Neuronal stem cell (in vitro differentiated cells): ENCODE measurements around the gene OR2T4.

Experiments
- DNase-seq: peaks from one replicate; pipeline ENCODE4 v3.0.0-alpha.2; 2013; ENCODE audit warnings: low spot score
- H2AFZ ChIP-seq: one replicate; pipeline ENCODE4 v1.6.1; 2013; ENCODE audit warnings: mild to moderate bottlenecking, low read length, inconsistent platforms
- H2AK5ac ChIP-seq: 2 replicates; pipeline ENCODE4 v1.6.1; 2013; ENCODE audit warnings: low read depth, mild to moderate bottlenecking, inconsistent platforms, low read length, moderate library complexity, mixed read lengths
- H2BK120ac ChIP-seq: 2 replicates; pipeline ENCODE4 v1.6.1; 2013; ENCODE audit warnings: low read depth, mild to moderate bottlenecking, inconsistent platforms, low read length, moderate library complexity, mixed read lengths
- H2BK12ac ChIP-seq: one replicate; pipeline ENCODE4 v1.6.1; 2013; ENCODE audit warnings: low read length, inconsistent platforms
- H2BK15ac ChIP-seq: 2 replicates; pipeline ENCODE4 v1.6.1; 2013; ENCODE audit warnings: mild to moderate bottlenecking, low read length, inconsistent platforms, mixed read lengths
- H2BK5ac ChIP-seq: one replicate; pipeline ENCODE4 v1.6.1; 2013; ENCODE audit warnings: inconsistent platforms, mild to moderate bottlenecking, low read length, moderate library complexity
- H3K14ac ChIP-seq: one replicate; pipeline ENCODE4 v1.6.1; 2013; ENCODE audit warnings: low read length, inconsistent platforms
- H3K18ac ChIP-seq: 2 replicates; pipeline ENCODE4 v1.6.1; 2013; ENCODE audit warnings: low read length, inconsistent platforms
- H3K23ac ChIP-seq: 2 replicates; pipeline ENCODE4 v1.6.1; 2013; ENCODE audit warnings: low read depth, mild to moderate bottlenecking, mixed read lengths, low read length, inconsistent platforms; ENCODE audit not compliant: poor library complexity
- H3K27ac ChIP-seq: replicated peaks from 3 replicates; pipeline ENCODE4 v1.5.1; 2013; ENCODE audit warnings: low read length, inconsistent platforms
- H3K27me3 ChIP-seq, 3 experiments: 2 replicates each; pipeline ENCODE4 v1.6.1; 2013; ENCODE audit warnings: low read length in 3 of 3, mild to moderate bottlenecking in 2 of 3, inconsistent platforms in 1 of 3, low read depth in 1 of 3, mixed read lengths in 1 of 3, moderate library complexity in 1 of 3; ENCODE audit not compliant: control insufficient read depth in 3 of 3, insufficient read depth in 3 of 3
- H3K36me3 ChIP-seq, 2 donors: replicated peaks in 1 of 2; 2 replicates each; pipeline ENCODE4 v1.6.1; 2013; ENCODE audit warnings: low read length in 2 of 2; ENCODE audit not compliant: control insufficient read depth in 2 of 2, insufficient read depth in 2 of 2
- H3K4ac ChIP-seq: 2 replicates; pipeline ENCODE4 v1.6.1; 2013; ENCODE audit warnings: inconsistent platforms, mild to moderate bottlenecking, low read length, moderate library complexity
- H3K4me1 ChIP-seq, 2 donors: 1 replicate in 1 of 2; 2 replicates in 1 of 2; pipeline ENCODE4 v1.6.1; 2013; ENCODE audit warnings: low read length in 2 of 2, low read depth in 1 of 2; ENCODE audit not compliant: control insufficient read depth in 2 of 2, insufficient read depth in 1 of 2
- H3K4me2 ChIP-seq: one replicate; pipeline ENCODE4 v1.6.1; 2013; ENCODE audit warnings: mild to moderate bottlenecking, low read length, inconsistent platforms; ENCODE audit not compliant: insufficient read depth, poor library complexity, severe bottlenecking
- H3K4me3 ChIP-seq, 2 donors: 2 replicates each; pipeline ENCODE4 v1.5.1; 2013; ENCODE audit warnings: low read length in 2 of 2, mild to moderate bottlenecking in 2 of 2, inconsistent platforms in 1 of 2, moderate library complexity in 1 of 2
- H3K79me1 ChIP-seq: one replicate; pipeline ENCODE4 v1.6.1; 2013; ENCODE audit warnings: low read depth, mild to moderate bottlenecking, inconsistent platforms, low read length, moderate library complexity
- H3K9ac ChIP-seq: one replicate; pipeline ENCODE4 v1.6.1; 2013; ENCODE audit warnings: mild to moderate bottlenecking, low read depth, low read length, inconsistent platforms; ENCODE audit not compliant: poor library complexity
- H3K9me3 ChIP-seq, 2 donors: replicated peaks in 1 of 2; 2 replicates each; pipeline versions ENCODE3 to v1.6.1; 2013; ENCODE audit warnings: low read length in 2 of 2, mild to moderate bottlenecking in 2 of 2, inconsistent platforms in 1 of 2, low read depth in 1 of 2, mixed read lengths in 1 of 2, moderate library complexity in 1 of 2; ENCODE audit not compliant: control insufficient read depth in 2 of 2, insufficient read depth in 1 of 2
- H4K8ac ChIP-seq: one replicate; pipeline ENCODE4 v1.6.1; 2013; ENCODE audit warnings: low read depth, mild to moderate bottlenecking, inconsistent platforms, low read length, moderate library complexity
- H4K91ac ChIP-seq: one replicate; pipeline ENCODE4 v1.6.1; 2013; ENCODE audit warnings: low read length, low read depth, mild to moderate bottlenecking, inconsistent platforms; ENCODE audit not compliant: poor library complexity
- WGBS, 2 donors: extraction: QIAGEN DNeasy Blood & Tissue Kit; methylation state at CpG; one replicate each; pipeline ENCODE4 v1.1.7; 2013; ENCODE audit warnings: missing lambda C conversion rate in 2 of 2, mixed read lengths in 1 of 2; ENCODE audit not compliant: insufficient read length in 2 of 2, insufficient replicate concordance in 1 of 2; ENCODE audit errors: extremely low coverage in 2 of 2; 5-methylcytosine and 5-hydroxymethylcytosine counted together

The OR2T4 gene

DNA sequence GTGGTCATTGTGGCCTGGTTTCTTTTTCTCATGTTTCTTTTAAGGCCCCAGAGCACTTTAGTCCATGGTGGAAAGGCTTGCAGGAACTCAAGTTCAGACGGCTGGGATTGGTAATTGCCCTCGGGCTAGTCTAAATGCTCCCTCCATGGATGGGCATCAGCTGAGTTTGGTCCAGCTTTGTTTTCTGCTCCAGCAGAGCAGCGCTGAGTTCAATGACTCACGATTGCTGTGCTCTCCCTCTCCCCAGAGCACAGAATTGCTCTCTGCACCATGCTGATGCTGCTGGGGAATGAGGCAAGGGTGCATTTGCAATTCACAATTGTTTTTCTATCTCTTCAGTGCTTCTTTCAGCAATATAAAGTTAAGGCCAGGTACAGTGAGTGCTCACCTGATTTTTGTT lies 12.3 kb downstream of the OR2T4 start:
- no peak for DNase-seq
- Histone ChIP-seq H3K14ac (no peak overlapping the region), H4K91ac (no peak overlapping the region), H3K36me3 (no peaks in the 10 kb centered on the region), H2AFZ (no peak overlapping the region), H4K8ac (no peak overlapping the region), H2AK5ac (no peak overlapping the region), H3K23ac (no peak overlapping the region), H3K18ac (no peak overlapping the region), H3K27me3 (no peaks in the 10 kb centered on the region), H3K27ac (no peak overlapping the region), H3K9ac (no peak overlapping the region), H3K9me3 (peaks cover 0 to 27% of the 10 kb centered on the region in 2 donors), H2BK15ac (no peak overlapping the region), H3K4me2 (no peak overlapping the region), H2BK120ac (no peak overlapping the region), H2BK12ac (no peak overlapping the region), H3K4ac (no peak overlapping the region), H2BK5ac (no peak overlapping the region), H3K4me3 (no peak overlapping the region), H3K4me1 (no peaks in the 10 kb centered on the region), H3K79me1 (no peaks in the 10 kb centered on the region)
- no CpG with 5 or more reads among the region's 4 CpGs for WGBS, 2 donors

DNA sequence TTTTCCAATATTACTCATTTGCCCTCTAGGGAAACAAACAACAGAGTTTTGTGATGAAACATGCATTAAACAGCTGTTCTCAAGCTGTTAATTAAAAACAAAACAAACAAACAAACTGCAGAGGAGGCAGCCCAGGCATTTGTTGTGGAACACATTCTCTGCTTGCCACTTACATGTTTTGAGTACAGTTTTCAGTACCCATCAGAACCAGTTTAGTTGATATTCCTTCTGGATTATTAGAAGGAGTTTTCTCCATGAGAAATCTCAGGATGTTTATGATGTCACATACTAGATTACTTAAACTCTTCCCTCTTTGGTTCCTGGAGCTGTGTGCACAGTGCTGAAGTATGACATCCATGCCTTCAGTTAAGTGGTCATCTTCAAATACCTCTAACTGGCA lies 14.0 kb downstream of the OR2T4 start, which contains the start of gene OR2T6:
Gene OR2T6, plus strand, starts transcription at position 301 of the 400 bp plus-strand sequence. CDS start 11,863 bp downstream, outside the sequence.
- no peak within 1 kb of the TSS for H2BK12ac ChIP-seq
- no peaks in the 10 kb centered on the region for H3K36me3 ChIP-seq
- no peak within 1 kb of the TSS for H3K4me3 ChIP-seq
- H2AFZ ChIP-seq: no peak within 1 kb of the TSS
- H2AK5ac ChIP-seq: no peak within 1 kb of the TSS
- no peak within 1 kb of the TSS for H3K18ac ChIP-seq
- H4K91ac ChIP-seq: no peak within 1 kb of the TSS
- no peak within 1 kb of the TSS for H3K14ac ChIP-seq
- no peak within 1 kb of the TSS for H3K27ac ChIP-seq
- H3K9me3 ChIP-seq: peaks cover 0 to 26% of the 10 kb centered on the region in 2 donors
- no peak within 1 kb of the TSS for H3K4ac ChIP-seq
- no peaks in the 10 kb centered on the region for H3K27me3 ChIP-seq
- no peak within 1 kb of the TSS for H3K23ac ChIP-seq
- H3K9ac ChIP-seq: no peak within 1 kb of the TSS
- DNase-seq: no peak
- H2BK15ac ChIP-seq: no peak within 1 kb of the TSS
- H2BK120ac ChIP-seq: no peak within 1 kb of the TSS
- no peak within 1 kb of the TSS for H4K8ac ChIP-seq
- no peak within 1 kb of the TSS for H3K4me2 ChIP-seq
- no peaks in the 10 kb centered on the region for H3K79me1 ChIP-seq
- H2BK5ac ChIP-seq: no peak within 1 kb of the TSS
- H3K4me1 ChIP-seq: no peaks in the 10 kb centered on the region

DNA sequence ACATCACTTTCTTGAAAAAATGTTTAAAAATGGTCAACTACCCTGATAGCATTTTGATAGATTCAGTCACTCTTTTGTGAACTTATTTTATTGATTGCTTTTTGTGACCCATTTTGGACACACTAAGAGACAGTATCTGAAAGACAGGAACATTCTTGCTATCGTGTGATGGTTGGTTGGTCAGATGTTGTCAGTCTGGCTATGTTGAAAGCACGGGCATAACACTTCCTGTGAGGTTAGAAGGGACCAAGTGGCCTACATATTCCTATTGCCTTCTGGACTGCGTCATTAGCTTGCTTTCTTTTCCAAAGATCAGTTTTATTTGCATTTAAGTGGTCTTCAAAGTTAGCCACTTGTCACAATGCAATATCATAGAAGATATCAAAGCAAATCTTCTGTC lies 15.5 kb downstream of the OR2T4 start:
- no CpG with 5 or more reads among the region's 3 CpGs for WGBS, 2 donors
- Histone ChIP-seq H2BK15ac (no peak overlapping the region), H3K36me3 (no peaks in the 10 kb centered on the region), H2BK120ac (no peak overlapping the region), H3K79me1 (no peaks in the 10 kb centered on the region), H3K9me3 (peaks cover 0 to 26% of the 10 kb centered on the region in 2 donors), H3K14ac (no peak overlapping the region), H3K9ac (no peak overlapping the region), H3K27ac (no peak overlapping the region), H3K4me1 (no peaks in the 10 kb centered on the region), H3K23ac (no peak overlapping the region), H3K18ac (no peak overlapping the region), H4K91ac (no peak overlapping the region), H2AFZ (no peak overlapping the region), H3K4me3 (no peak overlapping the region), H3K27me3 (no peaks in the 10 kb centered on the region), H3K4ac (no peak overlapping the region), H2BK12ac (no peak overlapping the region), H4K8ac (no peak overlapping the region), H3K4me2 (no peak overlapping the region), H2BK5ac (no peak overlapping the region), H2AK5ac (no peak overlapping the region)
- no peak for DNase-seq

GRCh38 chr1:248380854-248381253 lies 19.4 kb downstream of the OR2T4 start:
- Histone ChIP-seq H3K4ac (no peak overlapping the region), H3K27ac (no peak overlapping the region), H3K36me3 (no peaks in the 10 kb centered on the region), H3K4me1 (no peaks in the 10 kb centered on the region), H3K79me1 (no peaks in the 10 kb centered on the region), H2BK120ac (no peak overlapping the region), H2AK5ac (no peak overlapping the region), H2BK5ac (no peak overlapping the region), H3K14ac (no peak overlapping the region), H3K4me2 (no peak overlapping the region), H4K91ac (no peak overlapping the region), H3K18ac (no peak overlapping the region), H2AFZ (no peak overlapping the region), H3K23ac (no peak overlapping the region), H2BK15ac (no peak overlapping the region), H3K9me3 (peaks cover 0 to 13% of the 10 kb centered on the region in 2 donors), H4K8ac (no peak overlapping the region), H3K9ac (no peak overlapping the region), H3K4me3 (no peak overlapping the region), H2BK12ac (no peak overlapping the region), H3K27me3 (no peaks in the 10 kb centered on the region)
- no peak for DNase-seq
- no CpG with 5 or more reads among the region's 3 CpGs for WGBS, 2 donors
